Endometrial microvascular endothelial cells (primary cell): Measurements from ENCODE around the gene IGSF23. TPM values are rescaled to one million over a fixed set of nuclear protein-coding genes. Genes with fewer than 3 reads are reported as not detected.
"Not testable (repeated sequence)": the region's sequence is repeated elsewhere in the genome, so short reads cannot be mapped to it uniquely, and the experiment has no call there.

Experiments
- in situ Hi-C: cut with HindIII; loops from 2 replicates; pipeline ENCODE4 v1.10.0; 2017; ENCODE audit warnings: low sequenced_read_pairs, low pct_unique_long_range_greater_than_20kb; ENCODE audit errors: inconsistent ontology term
- total RNA-seq: library from RNA; depleted of rRNA; stranded (reverse); fragments of >200 nt; gene quantifications from one replicate; pipeline ENCODE4 v1.2.3, GENCODE V29; 2015; ENCODE audit errors: inconsistent ontology term

The IGSF23 gene
- total RNA-seq, 1 donor from 2014 or later = not detected

GRCh38 chr19:44657211-44657921, 44.0 kb downstream of the IGSF23 start:
- in situ Hi-C loops = no loop called here

GRCh38 chr19:44658069-44658733, 44.8 kb downstream of the IGSF23 start:
- in situ Hi-C loops = no loop called here

- in situ Hi-C loops = no loop called here
Observed at GRCh38 chr19:44660081-44660480, 46.7 kb downstream of the IGSF23 start.

GRCh38 chr19:44661205-44661604, 47.8 kb downstream of the IGSF23 start:
- in situ Hi-C loops = no loop called here

DNA sequence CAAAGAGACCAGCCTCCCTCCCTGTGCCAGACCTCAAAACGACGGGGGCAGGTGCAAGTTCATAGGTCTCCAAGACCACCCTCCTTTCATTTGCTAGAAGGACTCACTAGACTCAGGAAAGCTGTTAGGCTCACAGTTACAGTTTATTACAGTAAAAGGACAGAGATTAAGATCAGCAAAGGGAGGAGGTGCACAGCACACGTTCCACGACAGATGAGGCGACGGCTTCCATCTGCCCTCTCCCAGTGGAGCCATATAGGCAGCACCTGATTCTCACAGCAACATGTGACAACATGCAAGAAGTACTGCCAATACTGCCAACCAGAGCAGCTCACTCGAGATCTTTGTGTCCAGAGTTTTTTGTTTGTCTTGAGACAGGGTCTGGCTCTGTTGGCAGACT, 48.5 kb downstream of the IGSF23 start:
- in situ Hi-C loops = no loop called here

GRCh38 chr19:44662691-44663385, 49.5 kb downstream of the IGSF23 start:
- in situ Hi-C loops = no loop called here

DNA sequence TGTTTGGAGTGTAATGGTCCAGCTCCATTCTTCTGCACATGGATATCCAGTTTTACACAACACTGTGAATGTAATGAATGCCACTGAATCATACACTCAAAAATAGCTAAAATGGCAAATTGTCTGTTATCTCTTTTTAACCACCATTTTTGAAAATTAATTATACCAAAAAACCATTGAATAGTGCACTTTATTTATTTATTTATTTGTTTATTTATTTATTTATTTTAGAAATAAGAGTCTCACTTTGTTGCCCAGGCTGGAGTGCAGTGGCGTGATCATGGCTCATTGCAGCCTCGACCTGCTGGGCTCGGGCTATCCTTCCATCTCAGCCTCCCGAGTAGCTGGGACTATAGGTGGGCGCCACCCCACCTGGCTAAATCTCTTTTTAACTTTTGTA, 50.6 kb downstream of the IGSF23 start:
- in situ Hi-C loops = no loop called here

GRCh38 chr19:44664976-44665375, 51.6 kb downstream of the IGSF23 start:
- in situ Hi-C loops = no loop called here

- in situ Hi-C loops = no loop called here
Observed at GRCh38 chr19:44666852-44667556, 53.6 kb downstream of the IGSF23 start.

GRCh38 chr19:44668985-44669764, 55.8 kb downstream of the IGSF23 start:
- in situ Hi-C loops = no loop called here

DNA sequence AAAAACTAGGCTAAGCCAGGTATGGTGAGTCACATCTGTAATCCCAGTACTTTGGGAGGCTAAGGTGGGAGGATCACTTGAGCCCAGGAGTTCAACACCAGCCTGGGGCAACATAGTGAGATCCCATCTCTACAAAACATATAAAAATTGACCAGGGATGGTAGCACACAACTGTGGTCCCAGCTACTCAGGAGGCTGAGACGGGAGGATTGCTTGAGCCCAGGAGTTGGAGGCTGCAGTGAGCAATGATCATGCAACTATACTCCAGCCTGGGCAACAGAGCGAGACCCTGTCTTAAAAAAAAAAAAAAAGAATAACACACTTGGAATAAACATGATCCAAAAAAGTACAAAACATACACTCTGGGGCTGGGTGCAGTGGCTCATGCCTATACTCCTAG, 56.7 kb downstream of the IGSF23 start:
- in situ Hi-C loops = not testable (repeated sequence)

DNA sequence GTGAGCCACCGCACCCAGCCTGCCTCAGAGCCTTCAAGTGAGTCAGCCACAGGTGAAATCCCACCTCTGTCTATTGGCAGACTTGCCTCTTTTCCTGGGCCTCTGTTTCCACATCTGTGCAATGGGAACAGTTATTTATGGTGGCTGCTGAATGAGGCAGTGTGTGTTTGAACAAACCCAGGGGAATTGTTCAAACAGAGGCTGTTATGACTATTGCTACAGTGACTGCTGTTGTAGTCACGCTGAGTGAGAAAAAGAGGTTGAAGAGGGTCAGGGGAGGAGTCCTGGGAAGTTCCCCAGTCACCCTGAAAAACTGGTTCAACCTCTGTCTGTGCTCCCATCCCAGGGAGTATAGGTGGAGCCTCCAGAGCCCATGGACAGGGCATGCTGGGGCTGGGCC, 58.0 kb downstream of the IGSF23 start, which contains the start of gene CEACAM19:
Gene CEACAM19 (plus strand): TSS at position 83 of the 400 bp plus-strand sequence. CDS start 450 bp downstream, outside the sequence.
- in situ Hi-C loops = no loop called here

DNA sequence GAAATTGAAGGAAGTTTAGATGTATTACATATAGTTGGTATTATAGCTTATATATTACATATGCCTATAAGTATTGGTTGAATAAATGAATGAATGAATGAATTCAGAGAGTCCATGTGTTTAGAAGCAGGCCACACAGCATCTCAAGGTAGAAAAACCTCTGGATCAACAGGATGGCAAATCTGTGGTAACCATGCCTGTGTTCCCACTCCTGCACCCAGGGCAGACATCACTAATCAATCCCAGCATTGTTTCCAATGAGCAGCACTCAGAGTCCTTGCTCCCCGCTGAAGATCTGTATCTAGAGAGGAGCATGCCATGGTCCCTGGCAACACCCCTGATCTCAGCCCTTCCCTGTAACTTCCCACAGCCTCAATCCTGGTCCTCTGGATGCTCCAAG, 58.9 kb downstream of the IGSF23 start:
- in situ Hi-C loops = no loop called here

DNA sequence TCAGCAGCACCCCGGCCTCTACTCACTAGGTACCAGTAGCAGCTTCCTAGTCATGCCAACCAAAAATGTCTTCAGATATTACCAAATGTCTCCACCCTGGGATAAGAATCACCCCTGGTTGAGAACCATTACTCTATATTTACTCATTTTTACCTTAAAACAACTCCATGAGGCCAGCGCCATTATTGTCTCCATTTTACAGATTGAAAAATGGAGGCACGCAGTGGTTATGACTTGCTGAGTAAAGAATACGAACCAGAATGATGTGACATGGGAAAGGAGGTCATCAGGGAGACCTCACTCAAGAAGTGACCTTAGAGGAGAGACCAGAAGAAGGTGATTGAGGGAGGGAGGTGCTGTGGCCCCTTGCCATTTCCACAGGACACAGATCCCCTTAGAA, 60.1 kb downstream of the IGSF23 start:
- in situ Hi-C loops = no loop called here

DNA sequence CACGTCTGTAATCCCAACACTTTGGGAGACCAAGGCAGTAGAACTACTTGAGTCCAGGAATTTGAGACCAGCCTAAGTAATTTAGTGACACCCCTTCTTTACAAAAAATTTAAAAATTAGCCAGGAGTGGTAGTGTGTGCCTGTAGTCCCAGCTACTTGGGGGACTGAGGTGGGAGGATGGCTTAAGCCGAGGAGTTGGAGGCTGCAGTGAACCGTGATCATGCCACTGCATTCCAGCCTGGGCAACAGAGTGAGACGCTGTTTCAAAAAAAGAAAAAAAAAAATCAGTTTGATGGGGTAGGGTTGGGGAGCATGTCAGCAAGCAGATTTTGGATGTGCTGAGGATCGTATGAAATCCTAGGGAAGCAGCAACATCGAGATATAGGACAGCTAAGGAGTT, 62.2 kb downstream of the IGSF23 start:
- in situ Hi-C loops = no loop called here

DNA sequence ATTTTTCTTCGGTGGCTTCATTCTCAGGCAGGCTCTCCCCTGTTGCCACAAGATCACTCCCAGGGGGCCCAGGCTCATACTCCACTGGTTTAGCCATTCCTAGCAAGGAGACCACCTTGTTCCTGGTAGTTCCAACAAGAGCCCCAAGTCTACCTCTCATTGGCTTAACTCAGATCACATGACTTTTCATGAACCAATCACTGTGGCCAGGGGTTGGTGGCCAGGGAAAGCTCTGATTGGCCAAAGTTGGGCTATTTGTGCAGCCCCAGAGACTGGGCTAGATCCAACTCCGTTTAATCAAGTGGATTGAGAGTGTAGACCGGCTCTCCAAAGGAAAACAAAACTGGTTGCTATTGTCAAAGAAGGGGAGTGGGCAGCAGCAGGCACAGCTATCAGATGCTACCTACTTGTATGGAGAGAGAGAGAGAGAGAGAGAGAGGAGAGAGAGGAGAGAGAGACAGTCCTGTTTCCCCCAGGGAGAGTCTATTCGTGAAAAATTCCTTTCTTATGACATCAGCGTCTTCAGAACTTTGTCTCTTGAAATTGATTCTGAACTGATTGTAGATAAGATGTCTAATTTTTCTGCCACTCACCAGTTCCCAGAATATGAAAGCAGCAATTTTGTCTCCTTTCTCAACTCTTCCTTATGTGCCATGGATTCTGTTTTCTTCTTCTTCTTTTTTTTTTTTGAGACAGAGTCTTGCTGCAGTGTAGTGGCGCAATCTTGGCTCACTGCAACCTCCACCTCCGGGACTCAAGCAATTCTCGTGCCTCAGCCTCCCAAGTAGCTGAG, 63.9 kb downstream of the IGSF23 start:
- in situ Hi-C loops = no loop called here

- in situ Hi-C loops = no loop called here
Observed at GRCh38 chr19:44680536-44680935, 67.2 kb downstream of the IGSF23 start.
